Right lobe of liver (tissue), 6 donors: ENCODE results near the gene RAB5B. TPM values are rescaled to one million over a fixed set of nuclear protein-coding genes. Genes with fewer than 3 reads are reported as not detected.
A peak's percentile ranks its signal among the peaks of the same experiment; 100 is the strongest.
"Not testable (repeated sequence)": the region's sequence is repeated elsewhere in the genome, so short reads cannot be mapped to it uniquely, and the experiment has no call there.

Experiments
- ATAC-seq, 4 donors: fragments of 200-7000 bp; cut with Tn5 transposase; one replicate each; pipeline ENCODE4 v1.9.1; 2020; ENCODE audit warnings: mild to moderate bottlenecking in 4 of 4, moderate library complexity in 4 of 4
- DNase-seq, 3 donors: peaks; one replicate each; pipeline ENCODE4 v3.0.0-alpha.2; 2020
- H3K27ac ChIP-seq, 3 donors: fragments of 200-600 bp; one replicate each; pipeline ENCODE4 v1.8.0; 2022
- H3K27me3 ChIP-seq, 2 donors: fragments of 200-600 bp; one replicate each; pipeline ENCODE4 v1.8.0; 2022
- H3K36me3 ChIP-seq, 4 donors: fragments of 200-600 bp; sonication (generic) in 1 of 4; one replicate each; pipeline versions ENCODE4 v1.5.1 to v1.8.0; 2017 to 2022; ENCODE audit warnings: control low read depth in 1 of 4
- H3K4me1 ChIP-seq, 4 donors: fragments of 200-600 bp; sonication (generic) in 1 of 4; one replicate each; pipeline versions ENCODE4 v1.5.1 to v1.8.0; 2017 to 2022; ENCODE audit warnings: control low read depth in 1 of 4
- H3K4me3 ChIP-seq, 3 donors: fragments of 200-600 bp; one replicate each; pipeline ENCODE4 v1.8.0; 2022
- H3K9me3 ChIP-seq, 4 donors: fragments of 200-600 bp; sonication (generic) in 1 of 4; one replicate each; pipeline versions ENCODE4 v1.5.1 to v1.8.0; 2017 to 2022; ENCODE audit warnings: control low read depth in 1 of 4
- CTCF ChIP-seq, 4 donors: fragments of 200-600 bp in 3 of 4; fragments of 450-650 bp in 1 of 4; IDR thresholded peaks; one replicate each; pipeline versions ENCODE4 v1.5.1 to v1.8.0; 2016 to 2022; ENCODE audit warnings: antibody characterized with exemption in 4 of 4, mild to moderate bottlenecking in 2 of 4
- POLR2A ChIP-seq: fragments of 450-650 bp; IDR thresholded peaks from one replicate; pipeline ENCODE4 v1.6.1; 2017; ENCODE audit warnings: antibody characterized with exemption, mild to moderate bottlenecking
- WGBS: methylation state at CpG from one replicate; pipeline ENCODE4 v1.1.6; 2018; ENCODE audit warnings: low coverage, low lambda C conversion rate; ENCODE audit not compliant: insufficient coverage; ENCODE audit errors: missing lambda C conversion rate; 5-methylcytosine and 5-hydroxymethylcytosine counted together
- intact Hi-C, 2 donors: fragments of 100-400 bp; cut with DNase I; formaldehyde crosslinking; loops; one replicate each; pipeline versions ENCODE4 v1.11.2 to v1.14.1; 2022
- total RNA-seq, 6 experiments: library from RNA; depleted of rRNA in 2 of 6; stranded (reverse); fragments of >200 nt in 2 of 6; fragmentation: NEBNext Ultra II Directional in 3 of 6; extraction: Animal tissue kit (Norgen Biotek cat#: 25700) in 3 of 6; gene quantifications; one replicate each; pipeline versions ENCODE4 v1.1.0 to v1.2.4, GENCODE V29; 2016 to 2023
- donor health status: DM: no; HTN: yes; CAD: no.
- donor health status: DM: no; HTN: no; CAD: no.
- donor health status: DM: no; HTN: no; CAD: no.
- donor health status: DM: no; HTN: yes; CAD: no.
- donor health status: DM: no; HTN: yes; CAD: no.

Gene RAB5B
- total RNA-seq, 6 experiments from 2014 or later = 36.5 to 60.7 (median 51.6) TPM

- TF ChIP-seq POLR2A = no peak
- no peak for TF ChIP-seq CTCF (IDR thresholded peaks at IDR 0.05)
- ATAC-seq (no peak), DNase-seq (no peak)
- Histone ChIP-seq H3K27me3 (no peaks in the 10 kb centered on the region), H3K4me3 (no peak overlapping the region), H3K9me3 (no peaks in the 10 kb centered on the region), H3K36me3 (peaks cover 4 to 27% (median 13%) of the 10 kb centered on the region in 4 donors), H3K27ac (peak overlapping the region in 1 of 3 donors; percentile 94), H3K4me1 (peaks cover 0 to 30% (median 8%) of the 10 kb centered on the region in 4 donors)
- intact Hi-C loops = loop anchor here (5.0 to 10.0 kb wide), 3 partner anchors 43 to 65 kb away; partner anchors contain the start of genes SUOX (in 2 of the 2) and PA2G4 (in 1 of the 2)
- no CpG with 5 or more reads among the region's 1 CpG for WGBS
Measured at GRCh38 chr12:56040151-56040550, 66.3 kb downstream of the RAB5B start.

- peaks cover 0 to 23% (median 8%) of the 10 kb centered on the region in 4 donors for H3K4me1 ChIP-seq
- WGBS = 23% methylated on average over 14 of the region's 14 CpGs
- intact Hi-C loops = loop anchor here (5.0 to 10.0 kb wide), 3 partner anchors 44 to 64 kb away; partner anchors contain the start of genes SUOX (in 2 of the 2) and PA2G4 (in 1 of the 2)
- H3K4me3 ChIP-seq = peak overlapping the region; percentile 71 to 93 (median 87)
- DNase-seq (no peak), ATAC-seq (peak in 3 of 4 donors; percentile 1 to 7 (median 2))
- H3K9me3 ChIP-seq = no peaks in the 10 kb centered on the region
- TF ChIP-seq CTCF (IDR thresholded peaks at IDR 0.05) = peak in 1 of 4 donors; percentile 23
- TF ChIP-seq POLR2A = no peak
- H3K27me3 ChIP-seq = no peaks in the 10 kb centered on the region
- H3K36me3 ChIP-seq = peaks cover 4 to 29% (median 15%) of the 10 kb centered on the region in 4 donors
- peak overlapping the region; percentile 94 to 97 (median 95) for H3K27ac ChIP-seq
Measured at GRCh38 chr12:56040963-56041551, 67.2 kb downstream of the RAB5B start.

GRCh38 chr12:56041552-56042429, 67.9 kb downstream of the RAB5B start, which contains the start of gene RPS26:
RPS26 (plus strand) TSS chr12:56041918; CDS start chr12:56042167, 249 bp downstream.
- intact Hi-C loops = loop anchor here (5.0 to 10.0 kb wide), 3 partner anchors 44 to 63 kb away; partner anchors contain the start of genes SUOX (in 2 of the 2) and PA2G4 (in 1 of the 2)
- Histone ChIP-seq H3K4me3 (peak within 1 kb of the TSS; percentile 71 to 93 (median 87)), H3K27ac (peak within 1 kb of the TSS; percentile 94 to 97 (median 95)), H3K27me3 (no peaks in the 10 kb centered on the region), H3K9me3 (no peaks in the 10 kb centered on the region), H3K36me3 (peaks cover 4 to 29% (median 15%) of the 10 kb centered on the region in 4 donors), H3K4me1 (peaks cover 0 to 23% (median 8%) of the 10 kb centered on the region in 4 donors)
- ATAC-seq = peak; percentile 89 to 95 (median 91)
- WGBS = under 1% methylated on average over 46 of the region's 50 CpGs
- DNase-seq = peak; percentile 92 to 95 (median 94)
- TF ChIP-seq POLR2A = peak; percentile 92
- TF ChIP-seq CTCF (IDR thresholded peaks at IDR 0.05) = peak in 3 of 4 donors; percentile 37 to 54 (median 53)

- intact Hi-C loops = loop anchor here (5.0 to 10.0 kb wide), 3 partner anchors 45 to 62 kb away; partner anchors contain the start of genes SUOX (in 2 of the 2) and PA2G4 (in 1 of the 2)
- peaks cover 4 to 29% (median 15%) of the 10 kb centered on the region in 4 donors for H3K36me3 ChIP-seq
- H3K27ac ChIP-seq = peak overlapping the region; percentile 94 to 97 (median 95)
- not testable (repeated sequence) for H3K9me3 ChIP-seq, H3K27me3 ChIP-seq, DNase-seq, ATAC-seq
- WGBS = 0% methylated on average over 9 of the region's 20 CpGs
- peak overlapping the region; percentile 71 to 93 (median 87) for H3K4me3 ChIP-seq
- peaks cover 0 to 18% (median 9%) of the 10 kb centered on the region in 4 donors for H3K4me1 ChIP-seq
Measured at GRCh38 chr12:56042430-56042813, 68.5 kb downstream of the RAB5B start.
